CD4-positive, alpha-beta memory T cell (primary cell): ENCODE measurements around the gene PAK4. TPM values are rescaled to one million over a fixed set of nuclear protein-coding genes. Genes with fewer than 3 reads are reported as not detected.

Source experiments
- CTCF ChIA-PET: fragments of 350-600 bp; sonication (Branson Sonifier 250); formaldehyde crosslinking; loops from one replicate; lab custom pipeline; 2021; ENCODE audit warnings: inconsistent platforms; ENCODE audit not compliant: partially characterized antibody; lab: Charles Lee
- POLR2A ChIA-PET: fragments of 350-600 bp; sonication (Branson Sonifier 250); formaldehyde crosslinking; loops from one replicate; lab custom pipeline; 2021; ENCODE audit not compliant: partially characterized antibody; lab: Charles Lee
- DNase-seq, 5 donors: peaks; one replicate each; pipeline versions ENCODE4 v3.0.0 to v3.0.0-alpha.2; 2020 to 2022; ENCODE audit warnings: mixed read lengths in 1 of 5
- H3K27ac ChIP-seq: one replicate; pipeline ENCODE4 v1.7.0; 2013; ENCODE audit warnings: low read depth, low read length
- H3K27me3 ChIP-seq: 2 replicates; pipeline ENCODE4 v1.7.0; 2013; ENCODE audit warnings: mild to moderate bottlenecking, low read length, moderate library complexity; ENCODE audit not compliant: insufficient read depth
- H3K36me3 ChIP-seq: 2 replicates; pipeline ENCODE4 v1.7.0; 2013; ENCODE audit warnings: mild to moderate bottlenecking, low read length, moderate library complexity; ENCODE audit not compliant: insufficient read depth
- H3K4me1 ChIP-seq: 2 replicates; pipeline ENCODE4 v1.7.0; 2013; ENCODE audit warnings: mild to moderate bottlenecking, low read length, moderate library complexity; ENCODE audit not compliant: insufficient read depth
- H3K4me3 ChIP-seq, 2 donors: one replicate each; pipeline ENCODE4 v1.7.0; 2013; ENCODE audit warnings: low read length in 2 of 2, mild to moderate bottlenecking in 1 of 2
- H3K9me3 ChIP-seq, 2 donors: one replicate each; pipeline ENCODE4 v1.7.0; 2013; ENCODE audit warnings: low read length in 2 of 2, control low read depth in 1 of 2; ENCODE audit not compliant: control insufficient read depth in 1 of 2
- H3K27ac Mint-ChIP-seq, 7 donors: one replicate each; pipeline ENCODE4 v1.8.0; 2020 to 2021; ENCODE audit warnings: mixed read lengths in 7 of 7, mild to moderate bottlenecking in 6 of 7, inconsistent platforms in 3 of 7, moderate library complexity in 3 of 7
- H3K27me3 Mint-ChIP-seq, 2 donors: one replicate each; pipeline ENCODE4 v1.8.0; 2020 to 2021; ENCODE audit warnings: mixed read lengths in 2 of 2
- H3K36me3 Mint-ChIP-seq, 2 donors: one replicate each; pipeline ENCODE4 v1.8.0; 2020 to 2021; ENCODE audit warnings: mixed read lengths in 2 of 2, inconsistent platforms in 1 of 2, mild to moderate bottlenecking in 1 of 2
- H3K4me1 Mint-ChIP-seq, 4 donors: one replicate each; pipeline ENCODE4 v1.8.0; 2020 to 2021; ENCODE audit warnings: mixed read lengths in 4 of 4, mild to moderate bottlenecking in 1 of 4
- H3K4me3 Mint-ChIP-seq, 8 donors: one replicate each; pipeline ENCODE4 v1.8.0; 2020 to 2021; ENCODE audit warnings: mixed read lengths in 8 of 8, mild to moderate bottlenecking in 7 of 8, moderate library complexity in 6 of 8, inconsistent platforms in 3 of 8
- H3K9me3 Mint-ChIP-seq, 8 donors: one replicate each; pipeline ENCODE4 v1.8.0; 2020 to 2021; ENCODE audit warnings: mixed read lengths in 8 of 8, mild to moderate bottlenecking in 5 of 8, inconsistent platforms in 3 of 8, moderate library complexity in 1 of 8
- intact Hi-C: fragments of 100-400 bp; cut with micrococcal nuclease; formaldehyde crosslinking; loops from one replicate; pipeline ENCODE4 v1.15.1; 2023
- polyA plus RNA-seq, 2 donors: library from polyadenylated mRNA; unstranded; fragments of 300-500 nt; fragmentation: Illumina TruSeq; gene quantifications; one replicate each; pipeline ENCODE4 v1.2.3, GENCODE V29; 2021
- total RNA-seq, 2 experiments: library from RNA; stranded (reverse); gene quantifications; one replicate each; pipeline ENCODE4 v1.2.3, GENCODE V29; 2021

The PAK4 gene
- total and polyA plus RNA-seq, 4 experiments from 2014 or later: 1.3 to 15.7 (median 8.0) TPM

DNA sequence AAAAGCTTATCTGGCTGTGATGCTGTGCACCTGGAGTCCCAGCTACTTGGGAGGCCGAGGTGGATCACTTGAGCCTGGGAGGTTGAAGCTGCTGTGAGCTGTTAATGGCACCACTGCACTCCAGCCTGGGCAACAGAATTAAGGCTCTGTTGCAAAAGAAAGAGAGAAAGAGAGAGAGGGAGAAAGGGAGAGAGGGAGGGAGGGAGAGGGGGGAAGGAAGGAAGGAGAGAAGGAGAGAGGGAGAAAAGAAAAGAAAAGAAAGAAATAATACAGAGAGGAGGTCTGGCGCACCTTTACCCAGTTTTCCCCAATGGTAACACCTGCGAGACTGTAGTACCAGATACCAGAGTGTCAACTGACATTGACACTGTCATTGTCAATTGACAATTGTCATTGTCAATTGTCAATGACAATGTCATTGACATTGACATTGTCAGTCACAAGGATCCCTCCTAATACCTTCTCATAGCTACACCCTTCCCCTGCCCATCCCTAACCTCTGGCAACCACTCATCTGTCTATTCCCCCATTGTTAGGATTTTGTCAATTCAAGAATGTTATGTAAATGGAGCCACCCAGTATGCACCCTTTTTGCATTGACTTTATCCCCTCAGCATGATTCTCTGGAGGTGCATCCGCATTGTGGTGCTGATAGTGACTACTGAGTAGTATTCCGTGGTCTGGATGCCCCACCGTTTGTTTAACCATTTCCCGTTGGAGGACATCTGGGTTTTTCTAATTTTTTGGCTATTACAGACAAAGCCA, 21.3 kb downstream of the PAK4 start:
- H3K27me3 Mint-ChIP-seq: no peaks in the 10 kb centered on the region
- intact Hi-C loops: no loop called here
- peak overlapping the region in 2 of 7 donors; percentile 10 to 52 for H3K27ac Mint-ChIP-seq
- Histone ChIP-seq H3K36me3 (no peaks in the 10 kb centered on the region), H3K27me3 (no peaks in the 10 kb centered on the region), H3K4me3 (no peak overlapping the region), H3K4me1 (no peaks in the 10 kb centered on the region), H3K27ac (no peak overlapping the region), H3K9me3 (no peaks in the 10 kb centered on the region)
- no peak overlapping the region for H3K4me3 Mint-ChIP-seq
- H3K36me3 Mint-ChIP-seq: peaks cover under 1 to 3% of the 10 kb centered on the region in 2 donors
- ChIA-PET POLR2A (no interaction called here), CTCF (interaction anchor here (0.6 to 0.7 kb wide), 4 partner anchors 36 to 180 kb away, joined by 3 to 5 read pairs (median 4); no protein-coding TSS in a partner anchor)
- H3K9me3 Mint-ChIP-seq: no peaks in the 10 kb centered on the region
- no peak for DNase-seq
- peaks cover 8 to 24% (median 18%) of the 10 kb centered on the region in 4 donors for H3K4me1 Mint-ChIP-seq

DNA sequence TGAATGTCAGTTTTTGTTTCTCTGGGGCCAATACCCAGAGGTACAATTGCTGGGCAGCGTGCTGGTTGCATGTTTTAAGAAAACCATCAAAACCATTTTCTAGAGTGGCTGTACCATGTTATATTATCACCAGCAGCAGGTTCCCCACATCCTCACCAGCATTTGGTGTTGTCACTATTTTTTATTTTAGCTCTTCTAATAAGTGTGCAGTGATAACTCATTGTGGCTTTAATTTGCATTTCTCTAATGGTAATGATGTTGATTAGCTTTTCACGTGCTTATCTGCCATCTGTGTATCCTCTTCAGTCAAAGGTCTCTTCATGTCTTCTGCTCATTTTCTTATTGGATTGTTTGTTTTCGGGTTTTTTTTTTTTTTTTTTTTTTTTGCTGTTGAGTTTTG, 21.9 kb downstream of the PAK4 start:
- H3K27ac Mint-ChIP-seq: no peak overlapping the region
- Histone ChIP-seq H3K9me3 (no peaks in the 10 kb centered on the region), H3K27me3 (no peaks in the 10 kb centered on the region), H3K4me3 (no peak overlapping the region), H3K27ac (no peak overlapping the region), H3K4me1 (no peaks in the 10 kb centered on the region), H3K36me3 (no peaks in the 10 kb centered on the region)
- peaks cover 0 to 3% of the 10 kb centered on the region in 2 donors for H3K36me3 Mint-ChIP-seq
- intact Hi-C loops: no loop called here
- H3K4me1 Mint-ChIP-seq: peaks cover 8 to 24% (median 18%) of the 10 kb centered on the region in 4 donors
- CTCF ChIA-PET: interaction anchor here (0.6 to 0.7 kb wide), 4 partner anchors 37 to 179 kb away, joined by 3 to 5 read pairs (median 4); no protein-coding TSS in a partner anchor
- no peak overlapping the region for H3K4me3 Mint-ChIP-seq
- H3K9me3 Mint-ChIP-seq: no peaks in the 10 kb centered on the region
- no peaks in the 10 kb centered on the region for H3K27me3 Mint-ChIP-seq
- DNase-seq: no peak
- POLR2A ChIA-PET: no interaction called here

DNA sequence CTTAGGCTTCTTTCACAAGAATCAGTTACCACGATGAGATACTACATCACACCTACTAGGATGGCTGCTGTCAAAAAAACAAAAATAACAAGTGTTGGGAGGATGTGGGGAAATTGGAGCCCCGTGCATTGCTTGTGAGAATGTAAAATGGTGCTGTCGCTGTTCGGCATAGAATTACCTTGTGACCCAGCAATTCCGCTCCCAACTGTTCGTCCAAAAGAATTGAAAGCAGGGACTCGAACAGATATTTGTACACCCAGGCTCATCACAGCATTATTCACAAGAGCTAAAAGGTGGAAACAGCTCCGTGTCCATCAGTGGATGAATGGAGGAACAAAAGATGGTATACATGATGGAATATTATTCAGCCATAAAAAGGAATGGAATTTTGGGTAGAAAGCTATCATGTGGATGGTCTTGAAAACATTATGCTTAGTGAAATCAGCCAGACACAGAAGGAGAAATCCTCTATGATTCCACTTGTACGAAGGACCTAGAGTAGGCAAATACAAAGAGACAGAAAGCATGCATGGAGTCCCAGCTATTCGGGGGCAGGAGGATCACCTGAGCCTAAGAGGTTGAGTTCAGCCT, 23.4 kb downstream of the PAK4 start:
- H3K27me3 ChIP-seq: no peaks in the 10 kb centered on the region
- no peak overlapping the region for H3K4me3 Mint-ChIP-seq
- H3K36me3 ChIP-seq: no peaks in the 10 kb centered on the region
- no peak for DNase-seq
- no peak overlapping the region for H3K27ac ChIP-seq
- ChIA-PET POLR2A (no interaction called here), CTCF (interaction anchor here (1.7 kb wide), 1 partner anchor 27 kb away, joined by 6 read pairs; no protein-coding TSS in a partner anchor)
- intact Hi-C loops: no loop called here
- H3K4me1 Mint-ChIP-seq: peaks cover 10 to 21% (median 19%) of the 10 kb centered on the region in 4 donors
- H3K9me3 Mint-ChIP-seq: peaks cover 0 to 2% (median 0%) of the 10 kb centered on the region in 8 donors
- no peak overlapping the region for H3K4me3 ChIP-seq
- no peaks in the 10 kb centered on the region for H3K9me3 ChIP-seq
- no peaks in the 10 kb centered on the region for H3K4me1 ChIP-seq
- H3K27ac Mint-ChIP-seq: no peak overlapping the region
- H3K27me3 Mint-ChIP-seq: no peaks in the 10 kb centered on the region
- H3K36me3 Mint-ChIP-seq: peaks cover 3% of the 10 kb centered on the region in 2 donors

DNA sequence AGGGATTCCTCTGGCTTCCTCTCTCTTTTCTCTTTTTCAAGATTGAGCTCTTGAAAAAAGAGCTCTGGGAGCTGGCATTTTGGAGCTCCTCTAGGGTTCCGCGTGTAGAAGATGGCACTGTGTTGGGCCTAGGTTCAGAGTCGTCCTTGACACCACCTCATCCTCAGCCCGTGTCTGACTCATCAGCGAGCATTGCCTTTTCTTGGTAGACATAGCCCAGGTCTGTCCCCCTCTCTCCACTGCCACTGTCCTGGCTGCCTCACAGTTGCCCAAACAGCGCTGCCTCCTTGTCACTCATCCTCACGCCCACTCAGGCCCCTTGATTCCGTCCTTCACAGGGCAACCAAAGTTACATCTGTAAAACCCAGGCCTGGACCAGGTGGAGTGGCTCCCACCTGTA, 24.6 kb downstream of the PAK4 start:
- peaks cover 3 to 4% of the 10 kb centered on the region in 2 donors for H3K36me3 Mint-ChIP-seq
- H3K36me3 ChIP-seq: no peaks in the 10 kb centered on the region
- intact Hi-C loops: no loop called here
- ChIA-PET POLR2A (no interaction called here), CTCF (interaction anchor here (1.7 kb wide), 1 partner anchor 28 kb away, joined by 6 read pairs; no protein-coding TSS in a partner anchor)
- H3K4me1 ChIP-seq: no peaks in the 10 kb centered on the region
- H3K4me1 Mint-ChIP-seq: peaks cover 11 to 19% (median 16%) of the 10 kb centered on the region in 4 donors
- no peak for DNase-seq
- no peak overlapping the region for H3K27ac ChIP-seq
- no peak overlapping the region for H3K4me3 ChIP-seq
- H3K9me3 Mint-ChIP-seq: peaks cover 0 to 2% (median 0%) of the 10 kb centered on the region in 8 donors
- no peaks in the 10 kb centered on the region for H3K9me3 ChIP-seq
- H3K27me3 ChIP-seq: no peaks in the 10 kb centered on the region
- H3K27me3 Mint-ChIP-seq: no peaks in the 10 kb centered on the region
- H3K27ac Mint-ChIP-seq: no peak overlapping the region
- H3K4me3 Mint-ChIP-seq: no peak overlapping the region

DNA sequence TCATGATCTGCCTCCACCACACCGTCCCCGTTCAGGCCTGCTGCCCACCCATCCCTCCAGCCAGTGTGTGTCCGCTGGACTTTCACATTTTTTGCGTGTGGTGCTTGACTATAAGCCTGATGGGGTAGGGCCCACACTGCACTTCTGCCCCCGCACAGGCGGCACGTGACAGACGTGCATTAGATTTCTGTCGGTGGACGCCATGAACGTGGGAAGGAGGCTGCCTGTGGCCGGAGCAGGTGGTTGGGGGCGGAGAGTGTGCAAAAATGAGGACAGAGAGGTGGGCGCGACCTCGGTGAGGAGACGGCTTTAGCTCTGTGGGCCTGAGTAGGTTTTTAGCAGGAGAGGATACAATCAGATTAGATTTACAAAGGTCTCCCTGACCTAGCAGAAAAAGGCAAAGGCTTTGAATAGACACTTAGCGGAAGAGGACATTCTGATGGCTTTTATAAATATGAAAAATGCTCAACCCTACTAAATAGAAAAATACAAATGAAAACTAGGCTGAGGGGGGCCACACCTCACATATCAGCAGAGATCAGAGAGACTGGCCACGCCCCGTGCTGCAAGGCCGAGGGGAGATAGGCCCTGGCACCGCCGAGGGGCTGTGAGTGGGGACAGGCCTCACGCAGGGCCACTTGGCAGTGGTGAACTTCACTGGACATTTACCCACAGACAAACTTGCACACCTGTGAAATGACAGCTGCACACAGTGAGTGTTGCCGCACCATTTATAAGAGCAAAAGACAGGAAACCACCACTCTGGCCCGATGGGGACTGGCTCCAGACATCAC, 25.4 kb downstream of the PAK4 start:
- no peaks in the 10 kb centered on the region for H3K9me3 ChIP-seq
- no peak overlapping the region for H3K4me3 Mint-ChIP-seq
- no peak overlapping the region for H3K27ac ChIP-seq
- peaks cover 3 to 4% of the 10 kb centered on the region in 2 donors for H3K36me3 Mint-ChIP-seq
- peaks cover 12 to 21% (median 16%) of the 10 kb centered on the region in 4 donors for H3K4me1 Mint-ChIP-seq
- intact Hi-C loops: no loop called here
- no peak overlapping the region for H3K4me3 ChIP-seq
- POLR2A ChIA-PET: no interaction called here
- DNase-seq: no peak
- H3K4me1 ChIP-seq: no peaks in the 10 kb centered on the region
- CTCF ChIA-PET: interaction anchor here (1.4 to 1.7 kb wide), 2 partner anchors 29 to 41 kb away, joined by 3 to 6 read pairs; no protein-coding TSS in a partner anchor
- H3K27me3 ChIP-seq: no peaks in the 10 kb centered on the region
- no peak overlapping the region for H3K27ac Mint-ChIP-seq
- H3K36me3 ChIP-seq: no peaks in the 10 kb centered on the region
- no peaks in the 10 kb centered on the region for H3K27me3 Mint-ChIP-seq
- H3K9me3 Mint-ChIP-seq: peaks cover 0 to 2% (median 0%) of the 10 kb centered on the region in 8 donors

DNA sequence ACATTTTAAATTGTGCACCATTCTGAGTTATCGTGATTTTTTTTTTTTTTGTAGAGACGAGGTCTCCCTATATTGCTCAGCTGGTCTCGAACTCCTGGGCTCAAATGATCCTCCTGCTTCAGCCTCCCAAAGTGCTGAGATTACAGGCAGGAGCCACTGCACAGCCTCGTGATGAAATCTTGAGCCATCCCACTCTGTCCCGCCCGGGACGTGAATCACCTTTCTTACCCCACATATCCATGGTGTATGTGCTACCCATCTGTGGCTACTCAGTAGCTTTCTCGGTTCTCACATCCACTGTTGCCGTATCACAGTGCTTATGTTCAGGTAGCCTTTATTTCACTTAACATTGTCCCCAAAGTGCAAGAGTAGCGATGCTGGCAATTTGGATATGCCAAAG, 26.5 kb downstream of the PAK4 start:
- H3K9me3 Mint-ChIP-seq: peaks cover 0 to 2% (median 0%) of the 10 kb centered on the region in 8 donors
- Histone ChIP-seq H3K27me3 (no peaks in the 10 kb centered on the region), H3K9me3 (no peaks in the 10 kb centered on the region), H3K27ac (no peak overlapping the region), H3K4me1 (peaks cover 4% of the 10 kb centered on the region), H3K4me3 (no peak overlapping the region), H3K36me3 (no peaks in the 10 kb centered on the region)
- no peak for DNase-seq
- peaks cover 10 to 20% (median 15%) of the 10 kb centered on the region in 4 donors for H3K4me1 Mint-ChIP-seq
- ChIA-PET CTCF (interaction anchor here (1.4 kb wide), 1 partner anchor 42 kb away, joined by 3 read pairs; no protein-coding TSS in a partner anchor), POLR2A (no interaction called here)
- intact Hi-C loops: no loop called here
- H3K27ac Mint-ChIP-seq: no peak overlapping the region
- no peaks in the 10 kb centered on the region for H3K27me3 Mint-ChIP-seq
- H3K4me3 Mint-ChIP-seq: no peak overlapping the region
- H3K36me3 Mint-ChIP-seq: peaks cover 3 to 4% of the 10 kb centered on the region in 2 donors
